Omental fat pad (tissue), 4 donors: ENCODE measurements around the gene USP37. TPM values are rescaled to one million over a fixed set of nuclear protein-coding genes. Genes with fewer than 3 reads are reported as not detected.

Experiments used
- ATAC-seq: fragments of 150-250 bp; one replicate; pipeline ENCODE4 v1.9.1; 2016; ENCODE audit warnings: mild to moderate bottlenecking, moderate library complexity; ENCODE audit not compliant: low FRiP score
- DNase-seq: peaks from one replicate; pipeline ENCODE4 v3.0.0-alpha.2; 2019; ENCODE audit warnings: low spot score
- total RNA-seq, 4 donors: library from RNA; depleted of rRNA; stranded (reverse); fragments of >200 nt; gene quantifications; one replicate each; pipeline ENCODE4 v1.1.0, GENCODE V29; 2016
- TF ChIP-seq, protein P1 (sequence below), 3 donors: fragments of 450-650 bp; IDR thresholded peaks; one replicate each; pipeline ENCODE4 v1.5.1; 2016 to 2017; ENCODE audit warnings: antibody characterized with exemption in 3 of 3, mild to moderate bottlenecking in 3 of 3, moderate library complexity in 2 of 3

Gene USP37
- total RNA-seq, 4 donors from 2014 or later, result 8.5 to 44.6 (median 12.2) TPM

DNA sequence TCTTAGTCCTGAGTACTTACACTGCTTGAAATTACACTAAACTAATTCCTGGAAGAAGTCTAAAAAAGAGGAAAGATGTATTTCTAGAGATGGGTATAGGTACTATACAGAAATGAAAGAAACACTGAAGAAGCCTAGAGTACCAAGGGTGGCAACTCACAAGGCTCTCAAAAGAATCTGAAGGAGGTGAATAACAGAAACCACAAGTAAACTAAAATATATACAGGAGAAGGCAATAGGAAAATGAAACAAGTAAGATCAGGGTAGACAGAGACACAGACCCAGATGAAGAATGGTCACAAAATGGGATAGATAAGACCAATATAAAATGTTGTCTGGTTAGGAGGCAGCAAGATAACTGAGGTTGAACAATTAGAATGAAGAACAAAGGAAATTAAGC, 59.9 kb downstream of the USP37 start:
- ATAC-seq, result no peak

DNA sequence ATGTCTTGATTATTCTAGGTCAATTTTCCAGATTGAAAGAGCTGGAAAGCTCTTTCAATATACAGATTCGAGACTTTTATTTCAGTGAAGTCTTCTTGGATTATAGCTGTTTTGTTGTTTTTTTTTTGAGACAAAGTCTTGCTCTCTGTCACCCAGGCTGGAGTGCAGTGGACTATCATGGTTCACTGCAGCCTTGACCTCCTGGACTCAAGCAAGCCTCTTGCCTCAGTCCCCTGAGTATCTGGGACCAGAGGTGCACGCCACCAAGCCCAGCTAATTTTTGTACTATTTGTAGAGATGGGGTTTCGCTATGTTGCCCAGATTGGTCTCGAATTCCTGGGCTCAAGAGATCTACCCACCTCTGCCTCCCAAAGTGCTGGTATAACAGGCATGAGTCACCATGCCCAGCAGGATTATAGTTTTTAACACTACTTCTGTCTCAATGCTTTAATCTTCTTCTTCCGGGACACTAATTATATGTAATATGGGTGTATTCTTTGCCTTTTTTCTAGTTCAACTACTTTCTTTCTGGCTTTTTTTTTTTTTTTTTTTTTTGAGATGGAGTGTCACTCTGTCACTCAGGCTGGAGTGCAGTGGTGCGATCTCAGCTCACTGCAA, 62.3 kb downstream of the USP37 start:
- ATAC-seq (no peak), DNase-seq (no peak)
- TF ChIP-seq, protein P1, sequence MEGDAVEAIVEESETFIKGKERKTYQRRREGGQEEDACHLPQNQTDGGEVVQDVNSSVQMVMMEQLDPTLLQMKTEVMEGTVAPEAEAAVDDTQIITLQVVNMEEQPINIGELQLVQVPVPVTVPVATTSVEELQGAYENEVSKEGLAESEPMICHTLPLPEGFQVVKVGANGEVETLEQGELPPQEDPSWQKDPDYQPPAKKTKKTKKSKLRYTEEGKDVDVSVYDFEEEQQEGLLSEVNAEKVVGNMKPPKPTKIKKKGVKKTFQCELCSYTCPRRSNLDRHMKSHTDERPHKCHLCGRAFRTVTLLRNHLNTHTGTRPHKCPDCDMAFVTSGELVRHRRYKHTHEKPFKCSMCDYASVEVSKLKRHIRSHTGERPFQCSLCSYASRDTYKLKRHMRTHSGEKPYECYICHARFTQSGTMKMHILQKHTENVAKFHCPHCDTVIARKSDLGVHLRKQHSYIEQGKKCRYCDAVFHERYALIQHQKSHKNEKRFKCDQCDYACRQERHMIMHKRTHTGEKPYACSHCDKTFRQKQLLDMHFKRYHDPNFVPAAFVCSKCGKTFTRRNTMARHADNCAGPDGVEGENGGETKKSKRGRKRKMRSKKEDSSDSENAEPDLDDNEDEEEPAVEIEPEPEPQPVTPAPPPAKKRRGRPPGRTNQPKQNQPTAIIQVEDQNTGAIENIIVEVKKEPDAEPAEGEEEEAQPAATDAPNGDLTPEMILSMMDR (IDR thresholded peaks at IDR 0.05), result no peak

More for the DNA sequence above, 59.9 kb downstream of the USP37 start:
- no peak for DNase-seq
- TF ChIP-seq, protein P1 (IDR thresholded peaks at IDR 0.05), result no peak

DNA sequence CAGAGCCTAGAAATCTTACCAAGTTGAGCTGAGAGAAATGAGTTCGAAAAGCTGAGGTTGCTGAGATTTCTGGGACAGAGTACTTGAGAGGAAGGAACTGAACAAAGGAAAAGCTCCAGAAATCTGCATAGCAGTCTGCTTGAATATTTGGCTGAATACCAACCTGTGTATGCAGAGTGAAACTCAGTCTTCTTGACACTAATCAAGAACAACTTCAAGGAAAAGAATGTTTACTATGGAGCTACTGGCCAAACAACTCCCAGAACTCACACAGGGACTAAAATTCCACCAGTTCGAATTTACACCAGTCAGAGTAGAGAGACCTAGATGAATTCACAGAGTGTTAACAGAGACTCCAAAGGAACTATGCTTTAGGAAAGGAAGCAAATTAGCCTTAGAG, 66.5 kb downstream of the USP37 start:
- ATAC-seq, result no peak
- DNase-seq, result no peak

DNA sequence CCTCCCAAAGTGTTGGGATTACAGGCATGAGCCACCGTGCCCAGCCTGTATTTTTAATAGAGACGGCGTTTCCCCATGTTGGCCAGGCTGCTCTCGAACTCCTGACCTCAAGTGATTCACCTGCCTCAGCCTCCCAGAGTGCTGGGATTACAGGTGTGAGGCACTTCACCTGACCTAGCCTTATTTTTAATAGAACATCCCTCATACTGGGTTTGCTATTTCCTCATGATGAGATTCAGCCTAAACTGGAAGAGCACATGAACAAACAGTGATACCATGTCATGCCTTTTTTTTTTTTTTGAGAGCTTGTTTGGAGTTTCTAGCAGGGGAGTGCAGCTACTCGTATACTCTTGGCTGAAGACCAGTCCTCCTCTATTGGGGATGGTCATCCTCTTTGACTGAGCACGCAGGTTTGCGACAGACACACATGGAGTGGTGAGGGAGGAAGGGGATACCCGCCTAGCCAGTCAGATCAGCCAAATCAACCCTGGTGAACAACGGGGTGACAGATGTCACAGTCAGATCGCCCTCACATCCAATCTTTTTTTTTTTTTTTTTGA, 67.6 kb downstream of the USP37 start:
- TF ChIP-seq, protein P1 (IDR thresholded peaks at IDR 0.05), result no peak
- DNase-seq, result no peak
- no peak for ATAC-seq

More for the DNA sequence above, 66.5 kb downstream of the USP37 start:
- TF ChIP-seq, protein P1 (IDR thresholded peaks at IDR 0.05), result no peak

DNA sequence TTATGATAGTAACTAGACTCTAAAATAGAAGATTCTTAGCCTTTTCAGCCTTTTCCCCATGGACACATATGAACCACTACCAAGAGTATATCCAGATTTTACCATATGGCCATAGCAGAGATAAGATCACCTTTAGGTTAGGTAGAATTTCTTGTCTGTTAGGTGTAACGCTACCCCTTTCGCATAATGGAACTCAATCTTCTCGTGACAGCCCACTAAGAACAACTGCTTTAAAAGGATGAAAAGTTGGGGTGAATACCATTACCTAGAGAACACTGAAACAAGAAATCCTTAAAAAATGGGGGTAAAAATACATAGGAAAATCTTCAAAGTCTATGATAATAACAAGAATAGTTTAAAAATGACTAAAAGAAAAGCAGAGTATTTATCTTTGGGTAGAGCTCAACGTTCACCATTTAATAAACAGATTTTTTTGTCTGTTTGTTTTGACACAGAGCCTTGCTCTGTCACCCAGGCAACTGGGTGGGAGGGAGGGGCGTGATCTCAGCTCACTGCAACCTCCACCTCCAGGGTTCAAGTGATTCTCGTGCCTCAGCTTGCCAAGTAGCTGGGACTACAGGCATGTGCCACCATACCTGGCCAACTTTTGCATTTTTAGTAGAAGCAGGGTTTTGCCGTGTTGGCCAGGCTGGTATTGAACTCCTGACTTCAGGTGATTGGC, 82.0 kb downstream of the USP37 start:
- TF ChIP-seq, protein P1 (IDR thresholded peaks at IDR 0.05), result no peak
- no peak for ATAC-seq
- DNase-seq, result no peak

DNA sequence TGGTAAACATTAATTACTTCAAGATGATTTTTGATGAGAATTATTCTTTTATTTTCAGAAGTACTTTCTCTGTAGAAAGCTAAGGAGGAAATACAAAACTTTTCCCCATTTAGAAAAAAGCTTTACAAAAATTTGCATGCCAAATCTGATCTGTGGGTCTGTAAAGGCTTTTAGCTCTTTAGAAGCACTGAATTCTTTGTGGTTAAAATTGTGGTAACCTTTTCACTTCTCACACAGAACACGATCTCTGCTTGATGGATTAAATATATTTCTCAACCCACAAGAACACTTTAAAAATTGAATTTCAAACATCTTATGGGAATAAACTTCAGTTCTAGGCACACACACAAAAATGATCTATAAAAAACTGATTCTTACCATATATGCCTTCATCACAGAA, 85.5 kb downstream of the USP37 start:
- DNase-seq (no peak), ATAC-seq (no peak)
- TF ChIP-seq, protein P1 (IDR thresholded peaks at IDR 0.05), result no peak
